ENCODE measurements around the gene MRPS33.

MRPS33 gene

GRCh38 chr7:141012696-141013344 lies 1.9 kb downstream of the MRPS33 start:
- no peak for FAIRE-seq

GRCh38 chr7:141012044-141012685 lies 2.6 kb downstream of the MRPS33 start:
- FAIRE-seq, result peak; percentile 86
- no peak for DNase-seq (ENCODE audit: extremely low spot score, insufficient read length, low read depth)

More at GRCh38 chr7:141012696-141013344, 1.9 kb downstream of the MRPS33 start:
- no peak for DNase-seq (ENCODE audit: extremely low spot score, insufficient read length, low read depth)

GRCh38 chr7:141011443-141011842 lies 3.3 kb downstream of the MRPS33 start:
- no peak for FAIRE-seq
- DNase-seq (ENCODE audit: extremely low spot score, insufficient read length, low read depth), result no peak

- DNase-seq (ENCODE audit: extremely low spot score, insufficient read length, low read depth) (no peak), FAIRE-seq (no peak)
Measured at GRCh38 chr7:141003172-141004065, 11.3 kb downstream of the MRPS33 start.

GRCh38 chr7:141001546-141001945 lies 13.2 kb downstream of the MRPS33 start:
- FAIRE-seq (no peak), DNase-seq (ENCODE audit: extremely low spot score, insufficient read length, low read depth) (no peak)

- peak; percentile 54 for FAIRE-seq
- DNase-seq (ENCODE audit: extremely low spot score, insufficient read length, low read depth), result no peak
Measured at GRCh38 chr7:141001122-141001521, 13.6 kb downstream of the MRPS33 start.

GRCh38 chr7:140998715-140999114 lies 16.0 kb downstream of the MRPS33 start:
- DNase-seq (ENCODE audit: extremely low spot score, insufficient read length, low read depth), result no peak
- no peak for FAIRE-seq

- FAIRE-seq (no peak), DNase-seq (ENCODE audit: extremely low spot score, insufficient read length, low read depth) (no peak)
Measured at GRCh38 chr7:140992422-140992821, 22.3 kb downstream of the MRPS33 start.

GRCh38 chr7:140990193-140990962 lies 24.4 kb downstream of the MRPS33 start:
- DNase-seq (ENCODE audit: extremely low spot score, insufficient read length, low read depth), result no peak
- FAIRE-seq, result no peak

GRCh38 chr7:140989068-140989467 lies 25.7 kb downstream of the MRPS33 start:
- FAIRE-seq, result peak; percentile 80
- DNase-seq (ENCODE audit: extremely low spot score, insufficient read length, low read depth), result no peak

GRCh38 chr7:140983802-140984201 lies 30.9 kb downstream of the MRPS33 start:
- FAIRE-seq (peak; percentile 31), DNase-seq (ENCODE audit: extremely low spot score, insufficient read length, low read depth) (no peak)

GRCh38 chr7:140982508-140982907 lies 32.2 kb downstream of the MRPS33 start:
- DNase-seq (ENCODE audit: extremely low spot score, insufficient read length, low read depth) (no peak), FAIRE-seq (peak; percentile 48)

GRCh38 chr7:140981951-140982350 lies 32.8 kb downstream of the MRPS33 start:
- no peak for DNase-seq (ENCODE audit: extremely low spot score, insufficient read length, low read depth)
- peak; percentile 18 for FAIRE-seq

GRCh38 chr7:140977741-140978140 lies 37.0 kb downstream of the MRPS33 start:
- FAIRE-seq (no peak), DNase-seq (ENCODE audit: extremely low spot score, insufficient read length, low read depth) (no peak)

GRCh38 chr7:140972876-140973829 lies 41.6 kb downstream of the MRPS33 start:
- no peak for DNase-seq (ENCODE audit: extremely low spot score, insufficient read length, low read depth)
- FAIRE-seq, result no peak

- no peak for DNase-seq (ENCODE audit: extremely low spot score, insufficient read length, low read depth)
- no peak for FAIRE-seq
Measured at GRCh38 chr7:140972344-140972743, 42.4 kb downstream of the MRPS33 start.

GRCh38 chr7:140967438-140967837 lies 47.3 kb downstream of the MRPS33 start:
- no peak for FAIRE-seq

GRCh38 chr7:140966561-140967233 lies 48.1 kb downstream of the MRPS33 start:
- FAIRE-seq (no peak), DNase-seq (ENCODE audit: extremely low spot score, insufficient read length, low read depth) (no peak)

More at GRCh38 chr7:140967438-140967837, 47.3 kb downstream of the MRPS33 start:
- DNase-seq (ENCODE audit: extremely low spot score, insufficient read length, low read depth), result no peak

Measured in GM18507 (cell line).